ENCODE results near the gene NFATC2.
"Not testable (repeated sequence)": the region's sequence is repeated elsewhere in the genome, so short reads cannot be mapped to it uniquely, and the experiment has no call there.

NFATC2 gene

DNA sequence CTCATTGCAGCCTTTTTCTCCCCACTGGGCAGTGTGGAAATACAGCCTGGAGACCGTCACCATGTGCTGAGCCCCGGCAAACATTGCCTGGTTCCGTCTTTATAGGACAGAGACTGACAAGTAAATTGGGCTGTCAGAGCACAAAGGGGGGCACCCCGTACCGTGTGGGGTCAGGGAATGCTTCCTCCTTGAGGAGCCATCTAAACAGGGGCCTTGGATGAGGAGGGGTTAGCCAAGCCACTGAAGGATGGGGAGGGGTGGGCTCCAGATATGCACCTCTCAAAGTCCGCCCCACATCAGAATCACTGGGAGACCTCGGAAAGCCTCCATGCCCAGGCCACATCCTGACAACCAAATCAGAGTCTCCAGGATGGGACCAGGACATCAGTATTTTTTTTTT is 73.9 kb downstream of the NFATC2 start:
- DNase-seq: no peak

DNA sequence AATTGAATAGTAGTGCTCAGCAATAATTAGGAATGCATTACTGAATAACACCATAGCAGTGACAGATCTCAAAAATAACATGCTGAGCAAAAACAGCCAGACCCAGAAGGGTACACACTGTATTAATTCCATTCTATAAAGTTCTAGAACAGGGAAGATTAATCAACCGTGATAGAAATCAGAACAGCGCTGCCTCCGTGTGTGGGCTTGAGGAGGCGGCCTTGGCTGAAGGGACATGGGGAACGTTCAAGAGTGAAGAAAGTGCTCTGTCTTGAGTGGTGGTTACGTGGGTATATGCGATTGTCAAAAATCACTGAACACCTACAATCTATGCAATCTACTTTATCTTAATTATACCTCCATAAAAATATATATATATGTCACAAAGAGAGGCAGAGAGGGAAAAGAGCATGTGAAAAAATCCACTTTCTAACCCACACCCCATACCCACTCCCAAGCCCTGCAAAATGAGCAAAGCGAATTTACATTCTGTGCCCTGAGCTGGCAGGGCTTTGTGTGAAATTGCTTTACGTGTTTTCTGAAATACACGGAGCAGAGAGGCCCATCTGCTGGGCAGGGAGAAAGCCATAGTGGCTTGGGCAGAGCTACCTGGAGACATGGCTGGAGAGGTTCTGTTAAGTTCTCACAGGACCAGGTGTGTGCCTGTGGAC is 74.4 kb downstream of the NFATC2 start:
- no peak for DNase-seq

DNA sequence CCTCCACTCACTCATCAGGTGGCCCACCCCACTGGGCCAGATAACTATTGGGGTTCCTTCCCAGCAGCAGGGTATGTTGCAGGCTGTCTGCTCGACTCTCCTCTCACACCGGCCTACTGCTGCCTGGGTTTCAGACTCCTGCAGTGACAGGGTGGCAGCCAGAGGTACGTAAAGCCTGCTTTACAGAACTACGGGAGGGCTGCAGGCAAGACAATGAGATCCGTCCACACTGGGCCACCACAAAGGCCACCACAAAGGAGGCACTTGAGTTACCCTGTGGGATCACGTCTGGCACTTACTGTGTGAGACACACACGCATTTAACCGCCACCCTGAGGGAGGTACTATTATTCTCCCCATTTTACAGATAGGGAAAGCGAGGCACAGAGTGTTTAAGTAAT is 78.5 kb downstream of the NFATC2 start:
- no peak for DNase-seq

DNA sequence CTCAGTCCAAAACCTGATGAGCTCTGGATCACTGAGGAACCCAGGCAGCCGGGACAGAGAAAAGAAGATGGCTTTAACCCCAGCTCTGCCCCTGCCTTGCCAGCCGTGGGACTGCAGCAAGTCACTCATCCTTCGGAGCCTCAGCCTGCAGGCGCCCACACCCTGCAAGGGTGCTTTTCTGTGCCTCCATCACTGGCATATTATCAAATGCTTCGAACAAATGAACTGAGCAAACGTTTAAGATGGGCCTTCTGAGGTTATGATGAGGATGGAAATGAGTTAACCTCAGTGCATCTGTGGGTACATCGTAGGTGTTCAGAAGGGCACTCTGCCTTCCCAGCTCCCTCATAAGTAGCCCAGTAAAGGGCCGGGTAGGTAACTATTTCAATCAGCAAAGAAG is 79.0 kb downstream of the NFATC2 start:
- no peak for DNase-seq

DNA sequence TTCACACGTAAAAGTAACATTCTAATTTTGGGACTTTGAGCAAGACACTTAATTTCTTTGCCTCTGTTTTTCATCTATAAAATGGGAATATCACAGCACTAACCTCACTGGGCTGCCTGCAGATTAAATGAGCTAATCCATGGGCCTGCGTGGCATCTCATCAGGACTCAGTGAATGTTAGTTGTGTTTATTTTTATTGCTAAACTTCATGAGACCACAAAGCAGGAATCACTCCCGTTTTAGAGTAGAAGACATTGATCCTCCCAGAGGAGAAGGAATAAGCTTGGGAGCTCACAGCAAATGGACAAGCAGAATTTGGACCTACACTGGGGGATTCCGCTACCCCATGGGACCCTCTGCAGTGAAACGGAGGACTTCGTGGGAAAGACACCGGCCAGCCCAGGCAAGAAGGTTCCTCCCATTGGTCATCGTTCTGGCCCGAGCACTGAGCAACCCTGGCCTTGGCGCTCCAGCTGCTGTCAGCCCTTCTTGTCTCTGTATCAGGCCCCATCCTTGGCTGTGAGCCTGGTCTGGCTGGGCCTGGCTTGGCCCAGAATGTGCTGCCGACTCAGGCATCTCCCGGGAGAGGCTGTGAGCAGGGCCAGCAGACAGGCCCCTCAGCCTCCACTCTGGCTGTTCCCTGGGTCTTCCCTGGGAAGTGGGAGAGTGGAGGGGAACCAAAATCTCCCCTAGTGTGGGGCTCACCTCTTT is 79.8 kb downstream of the NFATC2 start:
- DNase-seq: no peak

DNA sequence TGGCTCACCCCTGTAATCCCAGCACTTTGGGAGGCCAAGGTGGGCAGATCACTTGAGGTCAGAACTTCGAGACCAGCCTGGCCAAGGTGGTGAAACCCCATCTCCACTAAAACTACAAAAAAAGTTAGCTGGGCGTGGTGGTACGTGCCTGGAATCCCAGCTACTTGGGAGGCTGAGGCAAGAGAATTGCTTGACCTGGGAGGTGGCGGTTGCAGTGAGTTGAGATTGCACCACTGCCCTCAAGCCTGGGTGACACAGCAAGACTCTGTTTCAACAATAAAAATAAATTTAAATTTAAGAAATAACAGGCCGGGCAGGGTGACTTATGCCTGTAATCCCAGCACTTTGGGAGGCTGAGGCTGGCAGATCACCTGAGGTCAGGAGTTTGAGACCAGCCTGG is 80.7 kb downstream of the NFATC2 start:
- DNase-seq: not testable (repeated sequence)

DNA sequence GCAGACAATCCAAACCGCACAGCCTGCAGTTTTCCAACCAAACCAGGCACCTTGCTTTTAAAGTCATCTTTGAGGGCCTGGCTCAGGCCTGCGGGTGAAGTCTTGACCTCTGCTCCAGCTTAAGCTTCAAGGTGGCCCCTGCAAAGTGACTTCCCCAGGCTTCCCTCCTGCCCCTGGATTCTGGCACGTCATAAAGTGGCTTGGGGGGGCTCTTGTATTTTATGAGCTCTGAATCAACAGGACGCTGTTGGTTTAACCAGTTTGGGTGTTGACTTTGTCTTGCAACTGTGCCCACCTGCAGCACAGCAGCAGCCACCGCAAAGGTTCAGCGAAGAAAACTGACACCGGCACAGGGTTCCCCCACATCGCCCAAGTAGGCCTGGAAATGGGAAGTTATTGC is 81.2 kb downstream of the NFATC2 start:
- no peak for DNase-seq

DNA sequence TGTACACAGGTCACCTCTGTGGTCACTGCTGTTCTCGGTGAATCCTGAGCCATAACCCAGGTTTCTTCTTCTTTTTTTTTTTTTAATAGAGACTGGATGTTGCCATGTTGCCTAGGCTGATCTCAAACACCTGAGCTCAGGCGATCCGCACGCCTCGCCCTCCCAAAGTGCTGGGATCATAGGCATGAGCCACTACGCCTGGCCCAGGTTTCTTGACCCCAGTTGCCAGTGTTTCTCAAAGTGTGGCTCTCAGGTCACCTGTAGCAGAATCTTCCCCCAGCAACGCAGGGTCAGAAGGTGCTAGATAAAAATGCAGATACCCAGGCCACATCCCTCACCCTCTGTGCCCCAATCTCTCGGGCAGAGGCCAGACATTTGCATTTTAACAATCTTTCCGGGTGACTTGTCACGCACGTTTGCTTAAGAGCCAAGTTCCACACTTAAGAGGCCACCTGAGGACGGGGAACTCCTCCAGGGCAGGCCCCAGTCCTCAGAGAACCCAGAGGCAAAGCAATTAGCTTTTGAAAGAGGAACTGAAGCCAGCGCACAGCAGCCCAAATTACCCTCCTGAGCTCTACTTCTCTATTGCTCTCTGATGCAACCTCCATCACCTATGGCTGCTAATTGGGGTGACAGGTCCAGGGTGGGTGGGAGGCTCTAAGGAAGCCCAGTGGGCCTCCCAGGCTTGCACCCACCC is 81.8 kb downstream of the NFATC2 start:
- DNase-seq: no peak

DNA sequence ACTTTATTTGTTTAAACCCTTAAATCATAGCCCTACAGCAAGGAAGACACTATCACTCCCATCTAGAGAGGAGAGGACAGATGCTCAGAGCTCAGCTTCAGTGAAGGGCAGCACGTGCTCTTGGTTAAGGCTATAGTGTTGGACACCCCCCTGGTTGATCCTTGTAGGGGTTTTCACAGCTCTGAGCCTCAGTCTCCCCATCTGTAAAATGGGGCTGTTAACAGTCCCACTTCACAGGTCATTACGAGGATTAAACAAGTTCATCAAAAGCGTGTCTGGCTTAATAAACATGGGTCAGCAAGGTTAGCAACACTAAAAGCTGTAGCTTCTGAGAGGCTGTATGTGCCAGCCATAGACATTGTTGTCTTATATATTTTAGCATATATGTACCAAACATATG is 82.4 kb downstream of the NFATC2 start:
- DNase-seq: no peak

DNA sequence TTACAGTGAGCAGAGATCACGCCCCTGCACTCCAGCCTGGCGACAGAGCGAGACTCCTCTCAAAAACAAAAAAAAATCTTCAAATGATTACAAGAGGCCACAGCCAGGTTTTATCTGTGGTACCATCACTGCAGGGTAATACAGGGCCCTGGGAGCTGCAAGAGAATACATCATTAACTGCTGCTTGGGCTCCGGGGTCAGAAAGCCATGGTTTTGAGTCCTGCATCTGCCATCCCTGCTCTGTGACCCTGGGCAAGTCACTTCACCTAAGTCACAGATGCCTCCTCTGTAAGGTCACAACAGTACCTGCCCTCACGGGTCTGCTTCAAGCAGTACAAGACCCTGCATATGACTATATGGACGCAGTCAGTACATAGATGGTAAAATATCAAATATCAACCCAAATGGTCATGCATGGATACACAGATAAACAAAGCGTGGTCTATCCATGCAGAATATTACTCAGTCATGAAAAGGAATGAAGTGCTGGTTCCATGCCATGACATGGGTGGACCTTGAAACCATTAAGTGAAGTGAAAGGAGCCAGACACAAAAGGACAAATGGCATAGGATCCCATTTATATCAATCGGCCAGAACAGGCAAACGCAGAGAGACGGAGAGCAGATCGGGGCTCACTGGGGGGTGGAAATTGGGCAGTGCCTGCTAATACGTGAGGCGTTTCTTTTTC is 83.6 kb downstream of the NFATC2 start:
- DNase-seq: no peak

DNA sequence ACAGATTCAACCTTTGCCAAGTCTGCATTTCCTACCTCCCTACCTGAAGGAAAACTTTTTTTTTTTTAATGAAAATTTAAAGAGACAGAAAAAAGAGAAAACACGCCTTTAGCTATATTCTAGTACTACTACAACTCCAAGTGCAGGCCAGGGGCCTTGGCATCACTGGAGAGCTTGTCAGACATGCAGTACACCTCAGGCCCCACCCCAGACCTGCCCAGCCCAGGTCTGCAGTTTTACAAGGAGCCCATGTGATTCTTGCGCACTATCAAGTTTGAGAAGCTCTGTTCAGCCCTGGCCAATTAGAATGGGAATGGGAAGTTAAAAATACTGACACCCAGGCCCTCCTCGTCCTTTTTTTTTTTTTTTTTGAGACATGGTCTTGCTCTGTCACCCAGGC is 85.0 kb downstream of the NFATC2 start:
- no peak for DNase-seq

DNA sequence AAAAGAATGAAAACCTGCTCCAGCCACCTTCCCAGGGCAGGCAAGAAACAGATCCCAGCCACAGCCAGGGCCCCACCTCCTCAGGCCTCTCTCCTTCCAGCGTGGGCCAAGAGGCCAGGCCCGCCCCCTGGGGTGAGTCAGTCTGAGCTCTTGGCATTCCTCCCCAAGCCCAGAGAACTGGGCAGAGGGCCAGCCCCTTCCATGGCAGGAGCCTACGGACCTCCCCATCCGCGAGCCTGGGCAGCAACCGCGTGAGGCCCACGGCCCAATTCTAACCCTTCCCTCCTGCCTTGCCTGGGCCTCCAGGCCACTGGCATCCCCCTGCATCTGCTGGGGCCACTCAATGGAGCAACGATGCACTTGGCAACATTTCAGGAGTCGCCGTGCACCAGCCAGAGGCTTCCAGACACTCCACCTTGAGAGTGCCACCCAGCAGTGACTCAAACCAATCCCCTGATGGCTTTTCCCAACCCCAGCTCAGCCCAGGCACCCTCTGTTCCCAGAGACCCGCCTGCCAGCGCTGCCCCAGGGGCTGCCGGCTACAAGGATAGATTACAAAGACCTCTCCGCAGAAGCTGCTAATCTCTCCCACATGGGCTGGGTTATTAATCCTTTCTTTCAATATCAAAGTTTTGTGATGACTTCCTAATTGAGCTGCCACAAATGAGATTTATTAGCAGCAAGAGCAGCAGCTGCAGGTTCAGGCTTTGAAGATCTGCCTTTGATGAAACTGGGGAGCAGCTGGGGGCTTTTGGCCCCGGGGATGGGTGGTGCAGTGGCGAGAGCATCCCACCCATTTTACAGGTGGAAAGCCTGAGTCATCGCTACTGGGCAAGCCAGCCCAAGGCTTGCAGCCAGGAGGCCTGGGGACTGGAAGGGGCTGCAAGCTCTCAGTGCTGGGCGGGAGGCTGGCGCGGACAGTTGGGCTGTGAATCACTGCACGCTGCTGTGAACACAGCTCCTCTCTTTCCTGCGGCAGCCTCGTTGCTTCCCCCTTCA is 85.7 kb downstream of the NFATC2 start:
- DNase-seq: no peak

DNA sequence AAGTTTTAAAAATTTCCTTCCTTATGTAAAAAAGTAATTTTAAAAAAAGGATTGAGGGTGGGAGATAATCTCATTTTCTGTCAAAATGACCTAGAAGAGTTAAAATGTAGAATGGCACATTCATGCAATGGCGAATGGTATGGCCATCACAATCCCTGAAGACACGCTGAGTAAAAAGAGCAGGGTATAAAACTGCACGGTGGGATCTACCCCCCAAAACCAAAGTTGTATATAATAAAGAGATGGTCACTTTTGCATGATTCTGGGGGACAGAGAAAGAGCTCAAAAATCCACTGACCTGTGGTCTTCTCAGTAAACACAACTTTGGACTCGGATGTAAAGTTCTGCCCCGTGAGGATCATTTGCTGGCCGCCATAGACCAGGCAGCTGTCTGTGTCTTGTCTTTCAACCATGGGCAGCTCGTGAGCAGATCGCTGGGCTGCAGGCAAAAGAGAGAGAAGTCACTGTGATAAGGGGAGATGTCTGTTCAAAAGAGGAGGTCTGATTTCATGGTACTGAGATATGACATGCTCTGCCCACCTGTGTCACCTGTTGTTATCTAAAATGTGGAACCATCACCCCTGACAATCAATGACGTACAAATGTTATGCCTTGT is 88.2 kb downstream of the NFATC2 start:
- DNase-seq: no peak

DNA sequence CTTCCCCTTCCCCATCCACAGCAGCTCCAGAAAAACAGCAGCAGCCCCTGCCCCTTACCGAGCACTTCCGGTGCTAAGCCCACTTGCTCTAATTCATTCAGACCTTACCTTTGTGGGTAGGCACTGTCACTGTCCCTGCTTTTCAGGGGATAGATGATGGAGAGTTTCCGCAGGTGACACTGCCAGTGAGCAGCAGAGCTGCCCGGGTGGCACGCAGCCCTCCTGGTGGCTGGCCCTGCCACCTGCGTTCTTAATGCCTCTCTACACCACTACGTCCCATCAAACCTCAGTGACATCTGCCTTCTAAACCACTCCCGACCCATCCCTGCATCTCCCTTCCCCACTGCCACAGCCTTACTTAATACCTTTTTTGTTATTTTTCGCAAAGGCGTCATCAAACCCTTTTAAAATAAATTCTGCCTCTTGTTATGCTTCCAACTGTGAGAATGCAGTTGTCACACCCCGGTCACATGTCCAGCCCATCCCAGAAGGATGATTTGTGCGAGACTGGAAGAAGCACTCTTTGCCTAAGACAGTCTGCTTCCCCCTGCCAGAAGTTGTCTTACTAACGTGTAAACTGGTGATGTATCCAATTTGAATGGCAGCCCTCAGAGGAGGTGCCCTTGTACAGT is 89.7 kb downstream of the NFATC2 start:
- no peak for DNase-seq

DNA sequence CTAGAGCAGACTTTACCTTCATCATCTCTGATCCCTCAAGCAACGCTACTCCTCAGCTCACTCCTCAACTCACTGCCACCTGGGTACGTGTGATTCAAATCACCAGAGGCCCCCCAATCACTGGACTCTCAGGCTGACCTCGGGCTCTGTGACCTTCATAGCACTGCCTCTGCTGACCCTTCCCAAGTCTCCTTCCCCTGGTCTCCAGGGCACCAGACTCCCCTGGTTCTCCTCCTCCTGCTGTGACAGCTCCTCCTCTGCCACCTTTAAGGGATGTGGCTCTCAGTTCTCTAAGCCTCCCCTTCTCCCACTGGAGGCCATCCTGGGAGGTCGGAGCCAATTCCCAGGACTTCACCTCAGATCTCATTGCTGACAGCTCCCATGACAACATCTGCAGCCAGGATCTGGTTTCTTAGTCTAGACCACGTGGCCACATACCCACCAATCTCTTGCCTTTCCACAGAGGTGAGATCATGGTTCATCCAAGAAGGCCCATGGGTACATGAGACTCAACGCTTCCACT is 90.4 kb downstream of the NFATC2 start:
- no peak for DNase-seq

DNA sequence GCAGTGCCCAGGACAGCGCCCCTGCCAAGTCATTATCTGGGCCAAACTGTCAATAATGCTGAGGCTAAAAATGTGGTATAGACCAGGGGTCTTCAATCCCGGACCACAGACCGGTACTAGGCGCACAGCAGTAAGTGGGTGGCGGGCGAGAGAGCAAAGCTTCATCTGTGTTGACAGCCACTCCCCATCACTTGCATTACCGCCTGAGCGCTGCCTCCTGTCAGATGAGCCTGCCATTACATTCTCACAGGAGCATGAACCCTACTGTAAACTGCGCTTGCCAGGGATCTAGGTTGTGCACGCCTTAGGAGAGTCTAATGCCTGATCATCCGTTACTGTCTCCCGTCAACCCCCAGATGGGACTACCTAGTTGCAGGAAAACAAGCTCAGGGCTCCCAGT is 91.0 kb downstream of the NFATC2 start:
- DNase-seq: no peak

DNA sequence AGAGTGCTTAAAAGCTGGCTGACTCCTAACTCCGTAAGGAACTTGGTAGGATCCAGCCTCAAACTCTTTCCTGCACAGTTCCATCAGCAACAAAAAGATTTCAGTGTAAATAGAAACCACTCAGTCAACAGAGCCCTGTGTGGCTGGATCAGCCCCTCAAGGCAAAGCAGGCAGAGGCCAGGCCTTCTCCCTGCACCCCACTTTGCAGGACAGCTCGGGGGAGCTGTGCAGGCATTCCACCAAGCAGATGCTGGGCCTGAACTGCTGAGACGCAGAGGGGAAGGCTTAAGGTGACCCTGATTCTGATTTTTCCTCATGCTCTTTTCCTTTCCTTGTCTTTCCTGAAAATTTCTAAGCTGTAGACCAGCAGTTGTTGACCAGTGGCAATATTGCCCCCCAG is 91.5 kb downstream of the NFATC2 start:
- no peak for DNase-seq

DNA sequence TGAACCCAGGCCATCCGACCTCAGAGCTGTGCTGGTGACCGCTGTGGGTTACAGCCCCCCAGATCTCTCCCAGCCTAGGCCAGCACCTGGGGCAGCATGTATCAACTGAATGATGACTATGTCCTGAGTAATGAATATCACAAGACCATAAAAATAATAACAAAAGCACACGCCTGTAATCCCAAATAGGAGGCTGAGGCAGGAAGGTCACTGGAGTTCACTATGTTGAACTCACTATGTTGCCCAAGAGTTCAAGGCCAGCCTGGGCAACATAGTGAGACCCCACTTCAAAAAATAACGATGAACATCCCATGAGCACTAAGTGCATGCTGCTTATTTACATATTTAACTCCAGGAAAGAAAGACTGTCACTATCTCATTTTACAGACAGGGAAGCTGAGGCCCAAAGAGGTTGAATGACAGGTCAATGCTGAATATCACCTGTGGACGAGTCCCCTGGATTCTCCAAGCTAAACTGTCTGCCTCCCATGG is 92.3 kb downstream of the NFATC2 start:
- no peak for DNase-seq

DNA sequence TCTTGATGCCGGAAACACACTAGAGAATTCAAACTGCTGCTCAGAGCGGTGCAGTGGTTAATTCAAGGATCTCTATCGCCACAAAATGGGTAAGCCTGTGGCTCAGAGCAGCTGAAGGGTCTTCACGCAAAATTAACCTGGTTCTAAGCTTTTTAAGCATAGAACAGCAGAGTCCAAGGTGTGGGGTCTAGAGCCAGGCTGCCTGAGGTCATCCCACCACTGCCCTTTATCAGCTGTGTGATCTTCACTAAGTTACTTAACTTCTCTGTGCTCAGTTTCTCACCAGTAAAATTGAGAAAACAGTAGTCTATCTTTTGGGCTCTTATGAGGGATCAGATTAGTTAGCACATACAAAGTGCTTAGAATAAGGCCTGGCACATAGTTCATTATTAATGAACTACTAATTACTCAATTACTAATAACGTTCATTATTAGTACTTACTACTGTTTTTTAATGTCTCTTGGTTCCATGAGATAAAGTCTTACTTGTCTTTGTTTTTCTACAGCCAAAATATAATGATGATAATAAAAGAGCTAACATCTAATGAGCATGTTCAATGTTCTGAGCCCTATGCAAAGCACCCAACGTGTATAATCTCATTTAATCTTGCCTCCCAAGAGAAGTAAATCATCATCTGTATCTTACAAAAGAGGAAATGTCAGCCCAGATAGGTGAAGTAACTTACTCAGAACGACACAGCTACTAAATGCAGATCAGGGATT is 92.9 kb downstream of the NFATC2 start:
- DNase-seq: no peak

DNA sequence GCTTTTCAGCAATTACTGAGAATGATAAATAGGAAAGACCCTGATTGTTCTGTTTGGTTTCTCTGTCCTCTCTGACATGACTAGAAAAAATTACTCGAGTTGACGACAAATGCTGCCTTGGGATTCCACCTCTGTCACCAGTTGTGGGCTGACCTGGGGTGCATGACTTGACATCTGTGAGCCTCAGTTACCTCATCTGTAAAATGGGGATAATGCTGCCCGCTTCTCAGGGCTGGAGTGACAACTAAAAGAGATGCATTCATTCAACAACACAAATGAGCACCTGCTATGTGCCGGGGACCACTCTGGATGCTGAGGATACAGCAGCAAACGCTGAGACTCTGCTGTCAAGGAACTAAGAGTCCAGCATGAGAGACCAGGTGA is 94.8 kb downstream of the NFATC2 start:
- DNase-seq: no peak
